OCI-LY1 (cell line): ENCODE measurements around the gene USP36.

Source experiments
- EZH2 ChIP-seq: fragments of 200-600 bp; sonication (generic), shearing (Covaris generic); IDR thresholded peaks from 2 replicates; pipeline ENCODE4 v1.8.0; 2017; ENCODE audit warnings: borderline replicate concordance, mixed run types, mild to moderate bottlenecking, antibody characterized with exemption, low read length, moderate library complexity, mixed read lengths
- TF ChIP-seq, protein P1 (sequence below): fragments of 200-600 bp; sonication (generic), shearing (Covaris generic); IDR thresholded peaks from 2 replicates; pipeline ENCODE4 v1.5.1; 2017; ENCODE audit warnings: mild to moderate bottlenecking, antibody characterized with exemption, low read length, moderate library complexity, mixed read lengths

GRCh38 chr17:78839762-78840529, 668 bp downstream of the USP36 start:
- TF ChIP-seq, protein P1, sequence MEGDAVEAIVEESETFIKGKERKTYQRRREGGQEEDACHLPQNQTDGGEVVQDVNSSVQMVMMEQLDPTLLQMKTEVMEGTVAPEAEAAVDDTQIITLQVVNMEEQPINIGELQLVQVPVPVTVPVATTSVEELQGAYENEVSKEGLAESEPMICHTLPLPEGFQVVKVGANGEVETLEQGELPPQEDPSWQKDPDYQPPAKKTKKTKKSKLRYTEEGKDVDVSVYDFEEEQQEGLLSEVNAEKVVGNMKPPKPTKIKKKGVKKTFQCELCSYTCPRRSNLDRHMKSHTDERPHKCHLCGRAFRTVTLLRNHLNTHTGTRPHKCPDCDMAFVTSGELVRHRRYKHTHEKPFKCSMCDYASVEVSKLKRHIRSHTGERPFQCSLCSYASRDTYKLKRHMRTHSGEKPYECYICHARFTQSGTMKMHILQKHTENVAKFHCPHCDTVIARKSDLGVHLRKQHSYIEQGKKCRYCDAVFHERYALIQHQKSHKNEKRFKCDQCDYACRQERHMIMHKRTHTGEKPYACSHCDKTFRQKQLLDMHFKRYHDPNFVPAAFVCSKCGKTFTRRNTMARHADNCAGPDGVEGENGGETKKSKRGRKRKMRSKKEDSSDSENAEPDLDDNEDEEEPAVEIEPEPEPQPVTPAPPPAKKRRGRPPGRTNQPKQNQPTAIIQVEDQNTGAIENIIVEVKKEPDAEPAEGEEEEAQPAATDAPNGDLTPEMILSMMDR = no peak
- TF ChIP-seq EZH2 = no peak
